Urinary bladder (tissue), 4 donors: ENCODE data around the gene THOC1. TPM values are rescaled to one million over a fixed set of nuclear protein-coding genes. Genes with fewer than 3 reads are reported as not detected.
A peak's percentile ranks its signal among the peaks of the same experiment; 100 is the strongest.
"Not testable (repeated sequence)": the region's sequence is repeated elsewhere in the genome, so short reads cannot be mapped to it uniquely, and the experiment has no call there.

Source experiments
- DNase-seq: peaks from one replicate; pipeline ENCODE4 v3.0.0-alpha.2; 2015; ENCODE audit errors: extremely low spot score
- H3K27ac ChIP-seq: one replicate; pipeline ENCODE4 v1.5.1; 2013; ENCODE audit warnings: low read depth, mild to moderate bottlenecking, moderate library complexity
- H3K36me3 ChIP-seq: one replicate; pipeline ENCODE4 v1.6.1; 2013; ENCODE audit warnings: mild to moderate bottlenecking, moderate library complexity; ENCODE audit not compliant: insufficient read depth
- H3K4me1 ChIP-seq: one replicate; pipeline ENCODE4 v1.6.1; 2013; ENCODE audit warnings: mild to moderate bottlenecking, moderate library complexity; ENCODE audit not compliant: insufficient read depth
- H3K4me3 ChIP-seq: one replicate; pipeline ENCODE4 v1.5.1; 2013; ENCODE audit warnings: low read depth, low read length
- WGBS: extraction: QIAGEN DNeasy Blood & Tissue Kit; methylation state at CpG from one replicate; pipeline ENCODE4 v1.1.7; 2013; 5-methylcytosine and 5-hydroxymethylcytosine counted together
- polyA plus RNA-seq: library from polyadenylated mRNA; stranded (reverse); fragments of 200-250 nt; gene quantifications from one replicate; pipeline ENCODE4 v1.2.3, GENCODE V29; 2013
- total RNA-seq: library from RNA; depleted of rRNA; stranded (reverse); fragments of >200 nt; gene quantifications from one replicate; pipeline ENCODE4 v1.2.3, GENCODE V29; 2014
- donor health status: healthy with polysubstance abuse.
- donor health status: healthy.

The THOC1 gene
- total and polyA plus RNA-seq, 2 donors = 15.4 to 166 TPM

GRCh38 chr18:295756-296490, 28.1 kb upstream of the THOC1 start:
- 64% methylated on average over 3 of the region's 3 CpGs for WGBS
- no peak overlapping the region for H3K27ac ChIP-seq

DNA sequence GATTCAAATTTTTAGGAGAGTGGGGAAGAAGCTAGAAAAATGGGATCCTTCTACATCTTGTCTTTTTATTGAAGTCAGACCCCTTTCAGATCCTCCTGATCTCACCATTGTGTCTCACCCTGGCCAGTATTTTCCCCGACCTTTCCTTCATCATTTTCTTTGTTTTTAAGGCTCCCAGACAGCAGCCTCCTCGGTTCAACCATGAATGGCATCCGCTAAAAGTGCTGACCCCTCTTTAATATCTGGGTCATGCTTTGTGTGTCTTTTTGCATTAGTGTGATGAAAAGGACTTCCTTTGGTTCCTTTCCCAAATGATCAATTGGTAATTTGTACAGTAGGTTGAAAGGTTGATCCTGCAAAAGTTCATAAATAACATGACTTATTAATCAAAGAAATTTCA, 26.7 kb upstream of the THOC1 start:
- no peaks in the 10 kb centered on the region for H3K36me3 ChIP-seq
- H3K4me3 ChIP-seq = no peak overlapping the region
- no peak overlapping the region for H3K27ac ChIP-seq
- no peaks in the 10 kb centered on the region for H3K4me1 ChIP-seq
- WGBS = 91% methylated on average over 3 of the region's 3 CpGs
- DNase-seq = no peak

More at GRCh38 chr18:295756-296490, 28.1 kb upstream of the THOC1 start:
- no peak overlapping the region for H3K4me3 ChIP-seq
- H3K4me1 ChIP-seq = no peaks in the 10 kb centered on the region
- H3K36me3 ChIP-seq = no peaks in the 10 kb centered on the region
- DNase-seq = no peak

- 84% methylated on average over 4 of the region's 4 CpGs for WGBS
- Histone ChIP-seq H3K4me3 (no peak overlapping the region), H3K4me1 (no peaks in the 10 kb centered on the region), H3K27ac (no peak overlapping the region), H3K36me3 (no peaks in the 10 kb centered on the region)
- DNase-seq = no peak
Measured at GRCh38 chr18:293536-293935, 25.7 kb upstream of the THOC1 start.

DNA sequence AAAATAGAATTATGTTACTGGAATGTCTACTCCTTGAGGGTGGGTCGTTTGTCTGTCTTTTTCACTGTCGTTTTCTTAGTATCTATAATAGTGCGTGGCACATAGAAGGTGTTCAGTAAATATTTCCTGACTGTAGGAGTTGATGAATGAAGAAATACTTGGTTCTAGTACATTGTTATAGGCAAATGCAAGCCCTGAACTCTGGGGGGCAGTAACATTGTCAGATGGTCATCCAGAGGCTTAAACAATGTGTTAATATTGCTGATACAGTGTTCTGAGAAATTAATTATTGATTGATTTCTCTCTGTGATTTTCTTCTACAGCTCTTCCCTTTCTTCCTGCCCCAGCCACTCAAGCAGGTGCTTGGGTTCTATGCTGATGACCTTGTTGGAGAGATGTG, 24.4 kb upstream of the THOC1 start:
- 75% methylated on average over 3 of the region's 3 CpGs for WGBS
- Histone ChIP-seq H3K36me3 (no peaks in the 10 kb centered on the region), H3K4me1 (no peaks in the 10 kb centered on the region), H3K27ac (no peak overlapping the region), H3K4me3 (no peak overlapping the region)
- no peak for DNase-seq

DNA sequence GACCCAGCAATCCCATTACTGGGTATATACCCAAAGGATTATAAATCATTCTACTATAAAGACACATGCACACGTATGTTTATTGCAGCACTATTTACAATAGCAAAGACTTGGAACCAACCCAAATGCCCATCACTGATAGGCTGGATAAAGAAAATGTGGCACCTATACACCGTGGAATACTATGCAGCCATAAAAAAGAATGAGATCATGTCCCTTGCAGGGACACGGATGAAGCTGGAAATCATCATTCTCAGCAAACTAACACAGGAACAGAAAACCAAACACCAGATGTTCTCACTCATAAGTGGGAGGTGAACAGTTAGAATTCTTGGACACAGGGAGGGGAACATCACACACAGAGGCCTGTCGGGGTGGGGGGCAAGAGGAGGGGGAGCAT, 22.1 kb upstream of the THOC1 start:
- DNase-seq, H3K36me3 ChIP-seq, H3K4me3 ChIP-seq, H3K27ac ChIP-seq, H3K4me1 ChIP-seq: not testable (repeated sequence)
- 67% methylated on average over 4 of the region's 4 CpGs for WGBS

- DNase-seq = no peak
- Histone ChIP-seq H3K4me3 (no peak overlapping the region), H3K27ac (no peak overlapping the region), H3K4me1 (no peaks in the 10 kb centered on the region), H3K36me3 (no peaks in the 10 kb centered on the region)
- 48% methylated on average over 1 of the region's 1 CpG for WGBS
Measured at GRCh38 chr18:289026-289425, 21.2 kb upstream of the THOC1 start.

DNA sequence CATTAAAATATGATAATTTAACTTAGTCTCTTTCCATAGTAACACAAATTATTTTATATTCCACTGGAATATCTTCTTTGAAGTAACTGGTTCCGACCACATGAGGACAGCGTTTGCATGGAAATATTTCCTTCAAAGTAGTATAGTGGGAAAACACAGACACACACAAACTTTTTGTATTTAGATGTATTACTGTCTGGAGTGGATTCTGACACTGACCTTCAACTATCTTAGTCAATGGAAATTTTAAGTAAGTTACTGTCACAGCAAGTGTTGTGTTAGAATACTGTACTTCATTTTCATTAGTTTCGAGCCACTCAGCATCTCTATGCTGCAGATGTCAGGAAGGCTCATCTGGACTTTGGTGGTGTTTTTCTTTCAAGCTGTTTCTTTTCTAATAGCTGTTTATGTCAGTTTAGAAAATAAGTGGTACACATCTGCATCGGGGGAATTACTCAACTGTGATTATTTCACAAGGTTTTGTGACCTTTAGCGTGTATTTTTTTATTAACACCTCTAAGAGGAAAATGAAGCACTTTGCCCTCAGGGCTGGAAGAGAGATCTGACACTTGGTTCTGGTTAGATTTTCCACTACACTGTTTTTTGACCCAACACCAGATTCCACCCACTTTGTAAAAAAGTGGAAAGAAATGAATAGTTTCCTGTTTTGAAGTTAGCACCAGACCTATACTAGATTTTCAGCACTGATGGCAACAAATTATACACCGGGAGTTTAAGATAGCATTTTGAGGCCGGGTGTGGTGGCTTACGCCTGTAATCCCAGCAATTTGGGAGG, 18.9 kb upstream of the THOC1 start:
- DNase-seq = no peak
- WGBS = 67% methylated on average over 8 of the region's 8 CpGs
- no peaks in the 10 kb centered on the region for H3K4me1 ChIP-seq
- no peak overlapping the region for H3K27ac ChIP-seq
- no peak overlapping the region for H3K4me3 ChIP-seq
- no peaks in the 10 kb centered on the region for H3K36me3 ChIP-seq

GRCh38 chr18:285817-286216, 18.0 kb upstream of the THOC1 start:
- Histone ChIP-seq H3K4me1 (no peaks in the 10 kb centered on the region), H3K36me3 (no peaks in the 10 kb centered on the region), H3K4me3 (no peak overlapping the region), H3K27ac (no peak overlapping the region)
- 78% methylated on average over 6 of the region's 6 CpGs for WGBS
- DNase-seq = no peak

DNA sequence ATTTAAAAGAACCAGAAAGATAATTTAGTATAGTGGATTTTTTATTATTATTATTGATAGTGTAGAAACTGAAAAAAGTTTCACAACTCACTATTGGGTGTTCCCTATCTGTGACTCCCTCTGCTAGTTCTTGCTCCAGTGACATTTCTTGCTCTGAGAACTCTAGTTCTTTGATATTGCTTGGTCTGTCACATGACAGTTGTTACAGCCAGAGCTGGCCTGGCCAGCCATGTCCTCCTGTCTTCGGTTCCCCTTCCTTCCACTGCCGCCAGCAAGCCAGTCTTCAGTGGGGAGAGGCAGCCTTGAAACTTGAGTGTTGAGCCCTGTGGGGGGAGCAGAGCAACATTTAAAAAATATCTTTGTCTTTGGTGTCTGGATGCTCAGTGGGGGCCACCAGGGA, 7.6 kb upstream of the THOC1 start:
- no peak overlapping the region for H3K4me3 ChIP-seq
- H3K4me1 ChIP-seq = no peaks in the 10 kb centered on the region
- H3K27ac ChIP-seq = no peak overlapping the region
- 70% methylated on average over 2 of the region's 2 CpGs for WGBS
- no peak for DNase-seq
- H3K36me3 ChIP-seq = no peaks in the 10 kb centered on the region

DNA sequence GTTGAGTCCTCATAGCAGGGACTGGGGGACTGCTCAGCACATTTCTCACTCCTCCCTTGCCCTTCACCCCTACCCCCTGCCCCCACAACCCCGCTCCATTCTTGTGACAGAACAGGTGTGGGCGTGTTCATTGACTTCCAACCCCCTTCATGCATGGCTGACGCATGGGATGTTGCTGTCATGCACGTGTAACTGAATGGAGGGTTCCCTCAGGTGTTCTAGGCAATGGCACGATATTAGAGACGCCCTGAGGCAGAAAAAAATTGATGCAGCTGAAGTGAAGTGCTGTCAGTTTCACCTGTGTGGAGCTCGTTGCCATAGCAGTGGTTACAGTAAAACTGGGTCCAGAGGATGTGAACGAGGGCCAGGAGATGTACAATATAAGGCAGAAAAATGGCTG, 6.5 kb upstream of the THOC1 start:
- Histone ChIP-seq H3K27ac (no peak overlapping the region), H3K4me3 (no peak overlapping the region), H3K36me3 (no peaks in the 10 kb centered on the region), H3K4me1 (no peaks in the 10 kb centered on the region)
- no peak for DNase-seq
- 84% methylated on average over 8 of the region's 8 CpGs for WGBS

GRCh38 chr18:273525-273924, 5.7 kb upstream of the THOC1 start:
- H3K4me3 ChIP-seq = no peak overlapping the region
- no peaks in the 10 kb centered on the region for H3K36me3 ChIP-seq
- DNase-seq = no peak
- 96% methylated on average over 3 of the region's 3 CpGs for WGBS
- no peaks in the 10 kb centered on the region for H3K4me1 ChIP-seq
- H3K27ac ChIP-seq = no peak overlapping the region

DNA sequence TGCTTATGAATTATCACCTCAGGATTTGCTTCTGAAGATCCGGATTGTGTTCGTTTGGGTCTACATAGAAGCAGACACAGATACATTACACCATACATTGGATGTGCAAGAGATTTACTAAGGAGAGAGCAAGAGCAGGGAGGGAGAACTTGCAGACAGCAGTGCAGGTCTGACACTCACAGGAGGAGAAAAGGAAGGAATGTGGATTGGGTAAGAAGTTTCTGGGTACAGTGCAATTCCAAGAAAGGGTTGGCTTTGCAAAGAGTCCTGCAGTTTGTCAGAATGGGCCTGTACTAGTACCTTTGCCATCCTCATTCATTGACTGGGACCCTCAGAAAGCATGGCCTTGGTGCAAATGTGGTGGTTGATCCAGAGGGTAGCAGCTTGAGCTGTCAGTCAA, 4.8 kb upstream of the THOC1 start:
- WGBS = 90% methylated on average over 2 of the region's 2 CpGs
- no peaks in the 10 kb centered on the region for H3K36me3 ChIP-seq
- no peak overlapping the region for H3K27ac ChIP-seq
- no peak for DNase-seq
- H3K4me1 ChIP-seq = no peaks in the 10 kb centered on the region
- no peak overlapping the region for H3K4me3 ChIP-seq

GRCh38 chr18:269480-270095, 1.7 kb upstream of the THOC1 start:
- 66% methylated on average over 6 of the region's 6 CpGs for WGBS
- Histone ChIP-seq H3K36me3 (no peaks in the 10 kb centered on the region), H3K27ac (no peak overlapping the region)

DNA sequence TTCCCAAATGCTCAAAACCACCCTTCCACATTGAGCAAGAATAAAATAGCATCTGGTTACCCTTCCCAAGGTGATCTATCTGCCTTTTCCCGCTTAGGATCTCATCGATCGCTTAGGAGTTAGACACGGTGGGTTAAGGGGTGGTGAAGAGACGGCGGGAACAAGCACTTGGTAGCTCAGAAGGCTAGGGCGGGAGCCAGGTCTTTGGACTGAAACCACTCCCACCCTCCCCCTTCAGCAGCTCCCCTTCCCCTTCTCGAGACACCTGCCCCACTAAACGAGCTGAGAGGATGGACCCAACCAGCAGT, 513 bp downstream of the THOC1 start:
- under 1% methylated on average over 9 of the region's 9 CpGs for WGBS
- peak overlapping the region; percentile 40 for H3K27ac ChIP-seq
- DNase-seq = peak; percentile 6
- peak overlapping the region; percentile 94 for H3K4me3 ChIP-seq
- no peaks in the 10 kb centered on the region for H3K4me1 ChIP-seq
- H3K36me3 ChIP-seq = no peaks in the 10 kb centered on the region

More at GRCh38 chr18:269480-270095, 1.7 kb upstream of the THOC1 start:
- DNase-seq = no peak
- Histone ChIP-seq H3K4me1 (no peaks in the 10 kb centered on the region), H3K4me3 (no peak overlapping the region)
